GM13976 (cell line): ENCODE measurements around the gene S100A12.

Experiments used
- DNase-seq: peaks from one replicate; pipeline ENCODE4 v3.0.0; 2012; ENCODE audit warnings: low spot score
- in situ Hi-C: fragments of 300-500 bp; cut with MboI; formaldehyde crosslinking; loops from one replicate; pipeline ENCODE4 v1.12.0; 2022; ENCODE audit warnings: low sequenced_read_pairs, mixed read lengths, inconsistent platforms; ENCODE audit not compliant: unreplicated experiment
- TF ChIP-seq, protein P1 (sequence below): IDR thresholded peaks from 2 replicates; pipeline ENCODE4 v1.5.1; 2012; ENCODE audit warnings: borderline replicate concordance, mild to moderate bottlenecking; ENCODE audit not compliant: insufficient read depth; ENCODE audit errors: extremely low read depth, missing control alignments, control extremely low read depth

Gene S100A12

DNA sequence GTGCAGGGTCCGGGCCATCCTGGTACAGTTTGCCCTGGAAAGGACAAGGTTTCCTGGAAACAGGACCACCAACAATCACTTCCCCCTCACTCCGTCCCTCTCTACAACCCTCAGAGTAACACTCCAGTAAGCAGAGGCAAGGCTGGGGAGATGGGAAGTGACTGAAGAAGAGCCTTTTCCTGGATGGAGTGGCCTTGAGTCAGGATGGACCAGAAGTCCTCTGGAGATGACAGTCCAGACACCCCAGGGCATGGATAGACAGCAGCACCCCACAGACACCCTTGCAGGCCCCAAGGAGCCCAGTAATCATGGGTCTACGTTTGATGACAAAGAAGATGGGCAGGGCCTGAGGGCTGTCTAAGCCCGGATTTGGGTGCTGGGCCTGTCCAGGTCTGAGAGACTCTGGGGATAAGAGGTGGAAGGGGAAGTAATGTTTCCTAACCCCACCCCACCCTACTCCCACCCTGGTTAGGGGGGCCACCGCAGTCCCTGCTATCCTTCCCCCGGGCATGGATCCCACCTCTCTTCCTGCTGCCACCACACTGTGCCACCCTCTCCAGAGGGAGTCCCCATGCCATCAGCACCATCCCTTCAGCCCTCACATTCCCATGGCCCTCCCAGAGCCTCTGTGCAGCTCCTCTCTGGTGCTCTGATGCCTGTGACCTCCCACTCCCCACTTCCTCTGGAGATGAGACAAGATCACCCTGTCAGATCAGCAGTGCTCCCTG is 22.7 kb upstream of the S100A12 start:
- DNase-seq: no peak
- TF ChIP-seq, protein P1, sequence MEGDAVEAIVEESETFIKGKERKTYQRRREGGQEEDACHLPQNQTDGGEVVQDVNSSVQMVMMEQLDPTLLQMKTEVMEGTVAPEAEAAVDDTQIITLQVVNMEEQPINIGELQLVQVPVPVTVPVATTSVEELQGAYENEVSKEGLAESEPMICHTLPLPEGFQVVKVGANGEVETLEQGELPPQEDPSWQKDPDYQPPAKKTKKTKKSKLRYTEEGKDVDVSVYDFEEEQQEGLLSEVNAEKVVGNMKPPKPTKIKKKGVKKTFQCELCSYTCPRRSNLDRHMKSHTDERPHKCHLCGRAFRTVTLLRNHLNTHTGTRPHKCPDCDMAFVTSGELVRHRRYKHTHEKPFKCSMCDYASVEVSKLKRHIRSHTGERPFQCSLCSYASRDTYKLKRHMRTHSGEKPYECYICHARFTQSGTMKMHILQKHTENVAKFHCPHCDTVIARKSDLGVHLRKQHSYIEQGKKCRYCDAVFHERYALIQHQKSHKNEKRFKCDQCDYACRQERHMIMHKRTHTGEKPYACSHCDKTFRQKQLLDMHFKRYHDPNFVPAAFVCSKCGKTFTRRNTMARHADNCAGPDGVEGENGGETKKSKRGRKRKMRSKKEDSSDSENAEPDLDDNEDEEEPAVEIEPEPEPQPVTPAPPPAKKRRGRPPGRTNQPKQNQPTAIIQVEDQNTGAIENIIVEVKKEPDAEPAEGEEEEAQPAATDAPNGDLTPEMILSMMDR: no peak
- in situ Hi-C loops: no loop called here

DNA sequence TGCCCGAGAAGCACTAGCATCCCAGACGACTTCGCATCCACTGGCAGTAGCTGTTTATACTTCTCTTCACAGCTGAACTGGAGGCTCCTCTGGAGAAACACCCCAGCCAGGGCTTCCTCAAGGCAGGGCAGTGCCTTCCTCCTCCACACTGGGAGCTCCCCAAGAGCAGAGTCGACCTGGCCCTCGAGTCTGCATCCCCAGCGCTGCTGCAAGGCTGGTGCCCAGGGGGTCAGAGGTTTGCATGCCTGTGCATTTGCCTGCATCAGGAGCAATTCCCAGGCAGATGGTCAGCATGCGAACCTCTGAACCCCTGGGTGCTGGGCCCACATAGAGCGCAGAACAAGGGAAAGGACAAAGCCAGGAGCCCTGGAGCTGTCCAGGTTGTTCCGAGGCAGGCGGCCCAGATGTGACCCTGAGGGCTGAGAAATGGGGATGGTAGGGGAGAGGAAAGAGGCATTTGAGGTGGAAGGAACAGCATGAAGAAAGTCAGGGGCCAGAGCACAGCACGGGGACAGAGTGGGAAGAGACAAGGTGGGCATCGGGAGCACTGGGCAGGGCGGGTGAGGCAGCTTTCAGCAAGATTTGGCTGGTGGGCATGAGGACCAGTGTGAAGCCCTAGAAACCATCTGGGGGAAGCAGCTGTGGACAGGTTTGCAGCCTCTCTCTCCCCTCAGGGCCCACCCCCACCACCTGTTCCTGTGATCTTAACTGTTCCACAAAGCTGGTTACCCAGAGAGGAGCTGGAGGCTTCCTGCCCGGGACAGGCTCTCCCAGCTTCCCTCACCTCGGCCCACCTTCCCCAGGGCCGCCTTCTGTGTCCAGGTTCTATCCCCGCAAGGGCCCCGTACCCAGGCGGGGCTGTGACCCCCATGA is 21.9 kb upstream of the S100A12 start:
- TF ChIP-seq, protein P1: no peak
- in situ Hi-C loops: no loop called here
- DNase-seq: peak; percentile 16

DNA sequence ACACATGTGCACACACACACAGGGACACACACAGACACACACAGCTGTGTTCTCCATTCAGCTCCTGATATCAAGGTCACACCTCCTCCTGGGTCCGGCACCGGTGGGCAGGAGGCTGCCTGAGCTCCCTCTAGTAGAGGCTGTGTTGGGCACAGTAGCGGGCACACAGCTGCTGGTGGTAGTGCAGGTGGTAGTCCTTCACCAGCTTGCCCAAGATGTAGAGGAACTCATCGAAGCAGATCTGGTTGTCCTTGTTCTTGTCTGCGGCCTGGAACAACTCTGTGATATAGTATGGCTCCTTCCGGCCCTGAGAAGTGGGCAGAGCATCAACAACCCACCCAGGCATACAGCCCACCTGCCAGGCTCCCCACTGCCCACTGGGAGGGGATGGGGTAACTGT is 21.0 kb upstream of the S100A12 start:
- in situ Hi-C loops: no loop called here
- TF ChIP-seq, protein P1: no peak
- no peak for DNase-seq

DNA sequence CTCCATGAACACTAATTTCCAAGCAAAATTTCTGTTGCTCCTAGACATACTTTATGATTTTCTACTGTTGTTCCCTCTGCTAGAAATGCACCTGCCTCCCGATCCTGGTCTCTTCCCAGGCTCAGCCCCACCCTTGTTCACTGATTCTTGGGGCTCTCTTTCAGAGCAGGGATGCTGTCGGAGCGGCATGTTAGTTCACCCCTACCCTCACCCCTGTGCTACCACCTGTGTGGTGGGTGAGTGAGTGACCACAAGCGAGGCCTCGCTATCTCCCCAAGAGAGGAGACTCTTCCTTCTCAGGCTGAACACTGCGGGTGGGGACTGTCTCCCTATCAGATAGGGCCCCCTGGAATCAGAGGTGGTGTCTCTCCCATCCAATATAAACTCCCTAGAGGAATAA is 20.4 kb upstream of the S100A12 start:
- TF ChIP-seq, protein P1: no peak
- in situ Hi-C loops: no loop called here
- DNase-seq: no peak

DNA sequence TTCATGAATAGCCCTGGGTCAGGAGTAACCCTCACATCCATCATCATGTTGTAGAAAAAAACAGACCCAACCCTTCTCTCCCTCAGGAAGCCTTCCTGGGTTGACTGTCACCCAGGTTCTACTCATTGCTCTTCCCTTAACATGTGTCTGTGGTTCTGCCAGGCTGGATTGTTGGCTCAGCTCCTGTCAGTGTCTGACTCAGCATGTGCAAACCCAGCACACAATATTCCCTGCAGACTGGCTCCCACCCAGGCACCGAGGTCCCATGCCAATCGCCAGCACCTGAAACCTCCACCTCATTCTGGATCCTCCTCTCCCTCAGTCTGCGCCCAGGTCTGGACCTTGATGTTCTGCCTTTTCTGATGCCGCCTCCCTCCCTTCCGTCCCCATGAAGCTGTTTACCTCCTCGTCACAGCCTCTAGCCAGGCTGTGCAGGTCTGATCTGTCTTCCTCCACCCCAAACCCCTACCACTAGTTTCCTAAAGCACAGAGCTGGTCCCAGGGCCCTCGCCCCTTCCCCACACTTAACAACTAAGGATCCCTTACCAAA is 19.8 kb upstream of the S100A12 start:
- in situ Hi-C loops: no loop called here
- TF ChIP-seq, protein P1: no peak
- no peak for DNase-seq

DNA sequence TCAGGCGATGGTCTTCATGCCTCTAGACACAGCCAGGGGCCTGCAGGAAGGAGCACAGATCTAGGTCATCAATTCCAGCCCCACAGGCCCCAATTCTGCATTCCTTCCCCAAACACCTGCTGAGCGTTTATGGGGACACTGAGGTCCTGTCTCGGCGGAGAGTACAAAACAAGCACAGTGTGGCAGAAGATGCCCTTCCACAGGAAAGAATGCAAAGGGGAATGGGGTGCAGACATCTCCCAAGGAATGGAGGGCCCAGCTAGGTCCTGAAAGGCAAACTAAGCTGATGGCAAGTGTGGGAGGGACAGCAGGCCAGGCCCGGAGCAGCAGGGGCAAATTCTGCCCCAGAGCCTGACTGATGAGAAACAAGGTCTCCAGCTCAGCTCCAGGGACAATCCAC is 19.0 kb upstream of the S100A12 start:
- in situ Hi-C loops: no loop called here
- TF ChIP-seq, protein P1: no peak
- no peak for DNase-seq
